T47D (cell line): Measurements from ENCODE around the gene LUC7L.
A peak's percentile ranks its signal among the peaks of the same experiment; 100 is the strongest.
"Not testable (repeated sequence)": the region's sequence is repeated elsewhere in the genome, so short reads cannot be mapped to it uniquely, and the experiment has no call there.

Source experiments
- DNase-seq, 2 experiments: peaks; one replicate each; pipeline versions ENCODE4 v3.0.0 to v3.0.0-alpha.2; 2011 to 2012; ENCODE audit warnings: low read depth in 1 of 2, low spot score in 1 of 2
- JUND ChIP-seq: IDR thresholded peaks from 2 replicates; pipeline ENCODE4 v1.6.1; 2012; ENCODE audit warnings: low read depth
- in situ Hi-C: cut with HindIII; loops from 2 replicates; pipeline ENCODE4 v1.10.0; 2016; ENCODE audit warnings: low sequenced_read_pairs, low pct_unique_long_range_greater_than_20kb

The LUC7L gene

DNA sequence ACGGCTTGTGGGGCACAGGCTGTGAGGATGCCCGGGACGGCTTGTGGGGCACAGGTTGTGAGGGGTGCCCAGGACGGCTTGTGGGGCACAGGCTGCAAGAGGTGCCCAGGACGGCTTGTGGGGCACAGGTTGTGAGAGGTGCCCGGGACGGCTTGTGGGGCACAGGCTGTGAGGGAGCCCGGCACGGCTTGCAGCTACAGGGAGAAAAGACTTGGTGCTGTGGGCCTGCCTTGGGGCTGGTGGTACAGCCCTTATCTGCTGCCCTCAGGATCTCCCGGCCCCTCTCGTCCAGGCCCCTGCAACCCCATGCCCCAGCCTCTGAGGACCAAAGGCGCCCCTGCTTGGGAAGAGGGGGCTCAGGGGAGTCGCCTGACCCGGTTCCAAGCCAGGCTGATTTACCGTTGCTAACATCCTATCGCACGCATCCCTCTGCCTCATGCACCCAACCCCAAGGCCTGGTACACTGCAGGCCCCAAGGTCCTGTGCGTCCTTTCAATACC, 68.5 kb downstream of the LUC7L start:
- in situ Hi-C loops: no loop called here
- TF ChIP-seq JUND: no peak
- no peak for DNase-seq

DNA sequence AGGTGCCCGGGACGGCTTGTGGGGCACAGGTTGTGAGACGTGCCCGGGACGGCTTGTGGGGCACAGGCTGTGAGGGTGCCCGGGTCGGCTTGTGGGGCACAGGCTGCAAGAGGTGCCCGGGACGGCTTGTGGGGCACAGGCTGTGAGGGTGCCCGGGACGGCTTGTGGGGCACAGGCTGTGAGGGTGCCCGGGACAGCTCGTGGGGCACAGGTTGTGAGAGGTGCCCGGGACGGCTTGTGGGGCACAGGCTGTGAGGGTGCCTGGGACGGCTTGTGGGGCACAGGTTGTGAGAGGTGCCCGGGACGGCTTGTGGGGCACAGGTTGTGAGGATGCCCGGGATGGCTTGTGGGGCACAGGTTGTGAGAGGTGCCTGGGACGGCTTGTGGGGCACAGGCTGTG, 69.0 kb downstream of the LUC7L start:
- in situ Hi-C loops, DNase-seq: not testable (repeated sequence)

DNA sequence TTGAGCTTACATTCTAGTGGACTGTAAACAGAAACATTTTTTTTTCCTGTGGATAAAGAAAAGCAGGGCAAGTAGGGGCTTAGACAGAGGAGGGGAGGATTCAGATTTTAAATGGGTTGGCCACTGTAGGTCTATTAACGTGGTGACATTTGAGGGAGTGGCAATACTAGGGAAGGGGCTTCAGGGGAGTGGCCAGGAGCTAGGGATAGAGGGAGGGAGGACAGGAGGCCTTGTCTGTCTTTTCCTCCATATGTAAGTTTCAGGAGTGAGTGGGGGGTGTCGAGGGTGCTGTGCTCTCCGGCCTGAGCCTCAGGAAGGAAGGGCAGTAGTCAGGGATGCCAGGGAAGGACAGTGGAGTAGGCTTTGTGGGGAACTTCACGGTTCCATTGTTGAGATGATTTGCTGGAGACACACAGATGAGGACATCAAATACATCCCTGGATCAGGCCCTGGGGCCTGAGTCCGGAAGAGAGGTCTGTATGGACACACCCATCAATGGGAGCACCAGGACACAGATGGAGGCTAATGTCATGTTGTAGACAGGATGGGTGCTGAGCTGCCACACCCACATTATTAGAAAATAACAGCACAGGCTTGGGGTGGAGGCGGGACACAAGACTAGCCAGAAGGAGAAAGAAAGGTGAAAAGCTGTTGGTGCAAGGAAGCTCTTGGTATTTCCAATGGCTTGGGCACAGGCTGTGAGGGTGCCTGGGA, 70.0 kb downstream of the LUC7L start:
- in situ Hi-C loops: no loop called here
- DNase-seq: no peak
- no peak for TF ChIP-seq JUND

DNA sequence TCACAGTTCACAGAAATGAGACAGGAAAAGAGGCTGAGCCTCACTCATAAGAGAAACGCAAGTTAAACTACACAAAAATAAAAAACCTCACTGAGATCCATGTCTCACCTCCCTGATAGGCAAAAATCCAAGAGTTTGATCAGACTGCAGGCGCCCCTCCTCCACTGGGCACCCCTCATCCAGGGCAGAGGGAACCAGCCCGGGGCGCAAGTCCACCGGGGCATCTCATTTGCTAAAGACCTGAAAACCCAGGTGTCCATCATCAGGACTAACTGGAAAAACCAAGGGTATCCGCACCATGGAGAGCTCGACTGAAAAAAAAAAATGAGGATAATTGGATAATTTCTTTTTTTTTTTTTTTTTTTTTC, 74.2 kb downstream of the LUC7L start:
- in situ Hi-C loops: no loop called here
- TF ChIP-seq JUND: no peak
- DNase-seq: no peak

DNA sequence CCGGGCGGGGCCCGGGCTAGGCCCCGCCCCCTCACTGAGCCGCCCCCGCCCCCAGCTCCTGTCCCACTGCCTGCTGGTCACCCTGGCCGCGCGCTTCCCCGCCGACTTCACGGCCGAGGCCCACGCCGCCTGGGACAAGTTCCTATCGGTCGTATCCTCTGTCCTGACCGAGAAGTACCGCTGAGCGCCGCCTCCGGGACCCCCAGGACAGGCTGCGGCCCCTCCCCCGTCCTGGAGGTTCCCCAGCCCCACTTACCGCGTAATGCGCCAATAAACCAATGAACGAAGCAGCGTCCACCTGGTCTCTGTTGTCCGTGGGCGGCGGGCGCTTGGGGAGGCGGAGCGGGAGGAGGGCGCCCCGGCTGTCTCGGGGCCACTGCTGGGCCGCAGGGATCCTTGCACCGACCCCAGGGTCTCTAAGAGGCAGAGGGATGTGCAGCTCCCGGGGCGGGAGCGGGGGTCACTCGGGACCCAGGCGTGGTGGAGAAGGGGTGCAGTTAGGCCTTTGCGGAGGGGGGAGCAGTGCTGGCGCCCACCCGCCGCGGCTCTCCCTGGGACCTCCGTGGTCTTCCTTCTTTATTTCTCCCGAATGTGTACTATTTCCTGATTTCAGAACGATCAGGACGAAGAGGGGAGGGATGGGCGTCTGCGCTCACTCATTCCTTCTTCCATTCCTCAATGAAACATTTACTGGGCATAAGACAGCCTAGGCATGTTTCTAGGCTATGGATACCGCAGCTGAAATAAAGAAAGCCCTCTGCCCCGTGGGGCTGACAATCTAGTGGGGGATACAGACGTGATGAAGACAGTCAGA, 74.8 kb downstream of the LUC7L start:
- in situ Hi-C loops: no loop called here
- peak; percentile 68 to 69 for DNase-seq
- TF ChIP-seq JUND: no peak

DNA sequence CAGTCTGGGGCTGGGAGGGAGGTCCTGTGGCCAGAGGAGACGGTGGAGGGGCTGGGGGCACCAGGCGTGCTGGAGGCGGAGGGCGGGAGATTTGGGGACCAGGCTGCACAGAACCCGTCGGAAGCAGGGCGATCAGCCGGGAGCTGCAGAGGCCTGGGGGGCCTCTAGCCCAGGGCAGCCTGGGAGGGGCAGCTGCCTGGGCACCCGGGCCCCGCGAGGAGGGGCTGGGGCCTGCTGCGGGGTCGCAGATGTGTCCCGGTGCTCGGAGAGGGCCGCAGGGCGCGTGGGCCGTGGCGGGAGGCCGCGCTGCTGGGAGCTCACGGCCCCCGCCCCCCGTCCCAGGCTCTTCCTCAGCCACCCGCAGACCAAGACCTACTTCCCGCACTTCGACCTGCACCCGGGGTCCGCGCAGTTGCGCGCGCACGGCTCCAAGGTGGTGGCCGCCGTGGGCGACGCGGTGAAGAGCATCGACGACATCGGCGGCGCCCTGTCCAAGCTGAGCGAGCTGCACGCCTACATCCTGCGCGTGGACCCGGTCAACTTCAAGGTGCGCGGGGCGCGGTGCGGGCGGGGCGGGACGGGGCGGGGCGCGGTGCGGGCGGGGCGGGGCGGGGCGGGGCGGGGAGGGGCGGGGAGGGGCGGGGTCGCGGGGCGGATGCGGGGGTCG, 75.6 kb downstream of the LUC7L start:
- DNase-seq, in situ Hi-C loops: not testable (repeated sequence)

DNA sequence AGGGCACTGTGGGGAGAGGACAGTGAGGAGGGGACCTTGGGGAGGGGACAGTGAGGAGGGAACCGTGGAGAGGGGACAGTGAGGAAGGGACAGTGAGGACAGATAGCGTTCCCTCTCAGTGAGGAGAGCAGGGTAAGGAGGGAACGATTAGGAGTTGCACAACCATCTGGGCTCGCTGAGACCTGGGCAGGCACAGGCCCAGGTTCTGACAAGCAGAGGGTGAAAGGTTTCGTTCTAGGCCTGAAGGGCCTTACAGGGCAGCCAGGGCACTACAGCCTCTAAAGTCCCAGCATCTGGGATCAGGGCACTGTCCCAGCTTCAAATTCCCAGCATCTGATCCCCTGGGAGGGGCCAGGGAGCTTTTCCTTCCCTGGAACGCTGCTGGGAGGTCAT, 76.1 kb downstream of the LUC7L start:
- in situ Hi-C loops, DNase-seq: not testable (repeated sequence)

DNA sequence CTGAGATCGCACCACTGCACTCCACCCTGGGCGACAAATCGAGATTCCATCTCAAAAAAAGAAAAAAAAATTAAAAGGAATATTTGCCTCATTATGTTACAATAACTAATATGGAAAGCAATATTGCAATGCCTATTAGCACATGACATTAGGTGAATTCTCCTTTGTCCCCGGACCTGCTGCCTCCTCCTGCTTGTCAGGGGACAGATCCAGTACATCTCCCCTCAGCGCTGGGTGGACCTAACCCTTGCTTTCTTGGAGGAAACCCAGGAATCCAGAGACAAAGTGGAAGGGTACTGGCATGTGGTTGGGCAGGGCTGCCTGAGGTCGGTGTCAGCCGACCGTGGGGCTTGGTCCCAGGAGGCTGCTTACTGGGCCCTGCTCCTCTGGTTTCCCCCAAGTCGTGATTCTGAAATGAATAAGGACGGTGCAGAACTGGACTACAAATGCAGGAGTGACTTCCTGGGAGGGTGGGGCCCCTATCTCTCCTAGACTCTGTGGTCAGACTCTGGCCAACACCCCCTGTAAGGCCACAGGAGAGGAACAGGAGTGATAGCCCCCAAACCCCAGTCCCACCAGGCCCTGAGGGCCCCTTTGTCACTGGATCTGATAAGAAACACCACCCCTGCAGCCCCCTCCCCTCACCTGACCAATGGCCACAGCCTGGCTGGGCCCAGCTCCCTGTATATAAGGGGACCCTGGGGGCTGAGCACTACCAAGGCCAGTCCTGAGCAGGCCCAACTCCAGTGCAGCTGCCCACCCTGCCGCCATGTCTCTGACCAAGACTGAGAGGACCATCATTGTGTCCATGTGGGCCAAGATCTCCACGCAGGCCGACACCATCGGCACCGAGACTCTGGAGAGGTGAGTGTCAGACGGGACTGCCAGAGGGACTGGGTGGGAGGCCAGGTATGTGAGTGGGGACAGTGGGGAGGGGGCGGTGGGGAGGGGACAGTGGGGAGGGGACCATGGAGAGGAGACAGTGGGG, 76.8 kb downstream of the LUC7L start, which contains the start of gene HBZ:
HBZ (plus strand) TSS at position 504 of the 988 bp plus-strand sequence; CDS start at position 770, 266 bp downstream.
- in situ Hi-C loops: no loop called here
- TF ChIP-seq JUND: no peak
- no peak for DNase-seq

DNA sequence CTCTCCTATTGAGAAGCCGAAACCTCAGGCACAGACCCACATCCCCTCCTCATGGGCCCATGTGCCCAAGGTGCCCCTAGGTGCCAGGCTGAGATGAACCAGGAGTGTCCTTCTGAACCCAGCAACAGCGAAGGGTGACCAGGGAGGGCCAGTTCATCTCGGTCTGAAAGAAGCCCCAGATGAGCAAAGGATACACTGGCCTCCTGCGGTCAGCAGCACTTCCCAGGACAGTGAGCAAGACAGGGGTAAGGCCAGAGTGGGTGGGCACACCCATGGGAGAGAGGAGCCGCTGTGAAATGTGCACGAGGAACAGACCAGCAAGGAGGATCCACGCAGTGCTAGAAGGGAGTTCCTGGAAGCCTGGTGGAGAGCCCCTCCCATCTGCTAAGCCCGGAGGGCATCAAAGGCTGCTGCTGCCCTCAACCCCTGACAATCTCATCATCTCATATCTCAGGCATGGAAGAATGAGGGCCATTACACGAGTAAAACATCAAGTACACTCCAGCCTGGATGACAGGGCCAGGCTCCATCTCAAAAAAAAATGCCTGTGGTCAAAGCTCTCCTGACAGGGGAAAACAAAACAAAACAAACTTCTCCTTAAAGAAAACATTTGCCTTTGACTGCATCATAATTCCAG, 80.1 kb downstream of the LUC7L start:
- TF ChIP-seq JUND: no peak
- in situ Hi-C loops: no loop called here

DNA sequence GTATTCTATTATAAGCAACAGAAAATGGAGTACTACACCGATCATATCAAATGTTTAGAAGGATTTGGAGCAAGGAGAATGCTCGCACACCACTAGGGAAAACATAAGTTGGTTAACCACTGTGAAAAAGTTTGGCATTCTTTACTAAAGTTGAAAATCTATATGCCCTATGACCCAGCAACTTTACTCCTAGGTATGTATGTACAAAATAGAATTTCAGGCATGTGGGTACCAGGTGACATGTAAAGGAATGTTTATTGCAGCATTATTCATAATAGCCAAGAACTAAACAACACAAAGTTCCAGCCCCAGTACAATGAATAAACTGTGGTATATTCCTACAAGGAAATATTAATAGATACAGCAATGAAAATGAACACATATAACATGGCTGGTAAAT, 82.6 kb downstream of the LUC7L start:
- in situ Hi-C loops: no loop called here
- TF ChIP-seq JUND: no peak
- no peak for DNase-seq

More for the DNA sequence above, 80.1 kb downstream of the LUC7L start:
- DNase-seq: no peak

DNA sequence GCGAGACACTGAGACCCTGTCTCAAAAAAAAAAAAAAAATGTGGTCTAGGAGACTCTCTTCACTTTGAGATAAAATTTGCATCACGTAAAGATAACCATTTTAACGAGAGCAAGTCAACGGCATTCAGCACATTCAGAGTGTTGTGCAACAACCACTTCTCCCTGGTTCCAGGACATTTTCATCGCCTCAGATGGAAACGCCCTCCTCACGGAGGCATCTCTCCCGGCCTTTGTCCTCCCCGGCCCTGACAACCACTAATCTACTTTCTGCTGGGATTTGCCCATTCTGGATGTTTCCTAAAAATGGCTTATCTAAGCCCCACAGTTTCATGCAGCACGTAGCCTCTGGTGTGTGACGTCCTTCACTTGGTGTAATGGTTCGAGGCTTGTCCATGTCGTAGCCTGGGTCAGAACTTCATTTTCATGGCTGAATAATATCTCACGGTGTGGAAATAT, 84.4 kb downstream of the LUC7L start:
- in situ Hi-C loops: no loop called here
- DNase-seq: no peak
- TF ChIP-seq JUND: no peak
